Measurements from ENCODE around the gene MCM8. TPM values are rescaled to one million over a fixed set of nuclear protein-coding genes. Genes with fewer than 3 reads are reported as not detected.

MCM8 gene
- total RNA-seq, 1 donor from 2014 or later: 35.2 TPM

DNA sequence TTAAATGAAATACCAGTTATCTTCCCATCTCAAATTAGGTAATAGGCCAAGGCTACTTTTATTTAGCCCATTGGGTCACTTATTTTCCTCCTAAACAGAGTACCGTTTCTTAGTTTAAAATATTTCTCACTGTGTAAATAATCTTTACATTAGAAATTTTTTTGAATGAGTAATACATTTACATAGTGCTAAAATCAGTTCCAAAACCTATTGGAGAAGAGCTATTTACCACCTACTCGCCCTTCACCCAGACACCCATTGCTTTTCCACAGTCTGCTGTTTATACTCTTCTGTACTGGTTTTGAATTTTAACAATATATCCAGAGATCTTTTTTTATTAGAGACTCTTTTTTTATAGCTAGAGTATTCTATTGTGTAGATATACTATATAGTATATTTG lies 36.9 kb downstream of the MCM8 start:
- Mint-ChIP-seq H3K4me1 (ENCODE audit: low read depth) (peaks cover 17% of the 10 kb centered on the region), H3K27ac (no peak overlapping the region), H3K4me3 (ENCODE audit: low read depth) (no peak overlapping the region), H3K9me3 (no peaks in the 10 kb centered on the region), H3K36me3 (ENCODE audit: low read depth) (peaks cover 59% of the 10 kb centered on the region), H3K27me3 (ENCODE audit: low read depth) (no peaks in the 10 kb centered on the region)
- DNase-seq (ENCODE audit: low spot score): no peak
- intact Hi-C loops (cut with micrococcal nuclease): no loop called here

DNA sequence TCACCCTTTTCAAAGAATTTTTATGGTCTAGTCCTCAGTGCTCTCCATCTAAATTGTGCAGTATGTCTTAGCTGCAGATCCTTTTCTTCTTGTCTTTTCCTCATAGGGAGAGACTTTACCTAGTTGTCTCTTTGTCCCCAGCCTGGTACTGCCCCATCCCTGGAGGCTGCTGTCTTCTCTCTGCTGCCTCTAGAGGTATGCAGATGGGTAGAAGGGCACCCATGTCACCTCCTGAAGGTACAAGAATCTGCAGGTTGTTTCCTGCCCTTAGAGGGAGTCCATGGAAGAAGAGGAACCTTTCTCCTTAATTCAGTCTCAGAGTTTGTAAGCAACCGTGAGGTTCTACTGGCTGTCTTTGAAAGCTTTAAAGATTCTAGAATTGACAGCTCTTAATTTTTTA lies 39.1 kb downstream of the MCM8 start:
- Mint-ChIP-seq H3K36me3 (ENCODE audit: low read depth) (peaks cover 50% of the 10 kb centered on the region), H3K4me1 (ENCODE audit: low read depth) (peaks cover 17% of the 10 kb centered on the region), H3K27me3 (ENCODE audit: low read depth) (no peaks in the 10 kb centered on the region), H3K4me3 (ENCODE audit: low read depth) (no peak overlapping the region), H3K27ac (no peak overlapping the region), H3K9me3 (no peaks in the 10 kb centered on the region)
- intact Hi-C loops (cut with micrococcal nuclease): no loop called here
- DNase-seq (ENCODE audit: low spot score): no peak

DNA sequence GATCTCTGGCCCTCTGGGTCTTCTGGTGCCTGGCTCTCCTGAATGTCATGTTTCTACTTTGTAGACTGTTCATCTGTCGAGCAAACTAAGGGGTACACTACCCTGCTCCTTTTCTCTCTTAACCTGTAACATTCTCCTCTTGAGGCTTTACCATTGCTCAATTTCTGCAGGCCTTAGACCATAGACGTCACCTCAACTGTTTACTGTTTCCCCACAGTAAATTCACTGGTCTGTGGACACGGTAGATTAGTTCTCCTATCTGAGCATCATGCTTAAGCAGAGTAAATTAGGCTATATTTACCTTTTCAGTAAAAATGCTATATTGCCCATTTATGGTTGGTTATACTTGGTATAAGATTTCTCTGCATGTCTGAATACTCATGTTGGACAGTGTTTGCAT lies 40.5 kb downstream of the MCM8 start:
- no peak overlapping the region for H3K4me3 Mint-ChIP-seq (ENCODE audit: low read depth)
- no peaks in the 10 kb centered on the region for H3K27me3 Mint-ChIP-seq (ENCODE audit: low read depth)
- no peaks in the 10 kb centered on the region for H3K9me3 Mint-ChIP-seq
- H3K27ac Mint-ChIP-seq: no peak overlapping the region
- intact Hi-C loops (cut with micrococcal nuclease): no loop called here
- H3K36me3 Mint-ChIP-seq (ENCODE audit: low read depth): peaks cover 52% of the 10 kb centered on the region
- DNase-seq (ENCODE audit: low spot score): no peak
- H3K4me1 Mint-ChIP-seq (ENCODE audit: low read depth): peaks cover 20% of the 10 kb centered on the region

DNA sequence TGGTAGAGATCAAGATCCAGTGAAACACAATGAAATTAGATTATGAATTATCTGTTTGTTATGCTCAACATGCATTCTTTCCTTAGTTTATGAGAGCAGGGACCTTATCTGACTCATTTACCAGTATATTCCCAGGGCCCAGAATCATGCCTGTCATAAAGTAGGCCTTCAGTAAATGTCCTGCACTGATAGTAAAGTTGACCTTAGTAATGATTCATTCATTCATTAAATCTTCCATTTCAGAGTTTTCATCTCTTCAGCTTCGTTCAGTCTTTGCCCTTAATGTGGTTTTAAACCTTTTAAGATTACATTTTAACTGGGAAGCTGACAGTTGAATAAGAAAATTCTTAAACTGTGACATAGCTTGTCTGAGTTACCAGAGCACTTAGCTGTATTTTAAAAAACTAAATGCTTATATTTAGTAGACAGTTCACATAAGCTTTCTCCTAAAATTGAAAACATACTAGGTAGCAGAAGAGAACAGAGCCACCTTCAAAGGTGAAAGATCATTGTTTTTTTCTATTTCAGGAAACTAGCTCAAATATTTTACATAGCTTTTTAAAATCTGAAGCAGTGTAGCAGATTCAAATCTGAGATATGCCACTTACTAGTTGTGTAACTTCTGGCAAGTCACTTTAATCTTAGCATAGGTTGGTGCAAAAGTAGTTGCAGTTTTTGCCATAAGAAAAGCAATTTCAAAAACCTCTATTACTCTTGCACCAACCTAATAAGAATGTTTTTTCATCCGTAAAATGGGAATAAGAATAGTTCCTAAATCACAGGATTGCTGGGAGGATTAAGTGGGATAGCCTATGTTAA lies 41.4 kb downstream of the MCM8 start:
- Mint-ChIP-seq H3K9me3 (no peaks in the 10 kb centered on the region), H3K36me3 (ENCODE audit: low read depth) (peaks cover 52% of the 10 kb centered on the region), H3K4me1 (ENCODE audit: low read depth) (peaks cover 23% of the 10 kb centered on the region), H3K27ac (no peak overlapping the region), H3K4me3 (ENCODE audit: low read depth) (no peak overlapping the region), H3K27me3 (ENCODE audit: low read depth) (no peaks in the 10 kb centered on the region)
- DNase-seq (ENCODE audit: low spot score): no peak
- intact Hi-C loops (cut with micrococcal nuclease): no loop called here

DNA sequence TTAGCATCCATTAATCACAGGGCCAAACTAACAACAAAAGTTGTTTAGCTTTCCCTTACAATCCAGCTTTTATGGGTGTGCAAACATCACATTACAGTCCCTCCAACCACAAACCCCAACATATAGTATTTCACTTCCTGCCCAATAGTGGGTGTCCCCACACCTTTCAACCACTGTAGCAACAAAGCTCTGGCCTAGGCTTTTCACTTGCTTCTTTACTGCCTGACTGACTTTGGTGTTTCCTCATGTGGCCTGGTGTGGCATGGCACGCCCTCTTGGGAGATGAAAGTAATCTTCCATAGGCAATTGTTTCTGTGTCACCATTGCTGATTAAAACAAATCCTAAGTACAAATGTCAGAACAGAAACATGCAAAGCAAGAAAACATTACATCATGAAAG lies 46.3 kb downstream of the MCM8 start:
- no peak overlapping the region for H3K4me3 Mint-ChIP-seq (ENCODE audit: low read depth)
- H3K27ac Mint-ChIP-seq: peak overlapping the region; percentile 60
- H3K9me3 Mint-ChIP-seq: no peaks in the 10 kb centered on the region
- no peaks in the 10 kb centered on the region for H3K27me3 Mint-ChIP-seq (ENCODE audit: low read depth)
- H3K36me3 Mint-ChIP-seq (ENCODE audit: low read depth): peaks cover 43% of the 10 kb centered on the region
- intact Hi-C loops (cut with micrococcal nuclease): loop anchor here (2.0 kb wide), 1 partner anchor 46 kb away; the partner anchor contains the start of genes MCM8 and TRMT6
- peak; percentile 62 for DNase-seq (ENCODE audit: low spot score)
- H3K4me1 Mint-ChIP-seq (ENCODE audit: low read depth): peaks cover 21% of the 10 kb centered on the region

DNA sequence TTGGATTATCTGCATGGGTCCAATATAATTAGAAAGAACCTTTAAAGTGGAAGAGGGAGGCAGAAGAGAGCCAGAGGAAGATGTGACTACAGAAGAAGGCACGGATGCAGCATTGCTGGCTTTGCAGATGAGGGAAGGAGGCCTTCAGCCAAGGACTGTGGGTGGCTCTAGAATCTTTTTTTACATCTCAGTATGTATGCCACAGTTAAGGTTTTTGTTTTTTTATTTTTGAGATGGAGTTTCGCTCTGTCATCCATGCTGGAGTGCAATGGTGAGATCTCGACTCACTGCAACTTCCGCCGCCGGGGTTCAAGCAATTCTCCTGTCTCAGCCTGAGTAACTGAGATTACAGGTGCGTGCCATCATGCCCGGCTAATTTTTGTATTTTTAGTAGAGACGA lies 49.3 kb downstream of the MCM8 start:
- Mint-ChIP-seq H3K4me1 (ENCODE audit: low read depth) (peaks cover 24% of the 10 kb centered on the region), H3K9me3 (no peaks in the 10 kb centered on the region), H3K27me3 (ENCODE audit: low read depth) (no peaks in the 10 kb centered on the region), H3K36me3 (ENCODE audit: low read depth) (peaks cover 35% of the 10 kb centered on the region), H3K4me3 (ENCODE audit: low read depth) (no peak overlapping the region), H3K27ac (no peak overlapping the region)
- DNase-seq (ENCODE audit: low spot score): no peak
- intact Hi-C loops (cut with micrococcal nuclease): no loop called here

DNA sequence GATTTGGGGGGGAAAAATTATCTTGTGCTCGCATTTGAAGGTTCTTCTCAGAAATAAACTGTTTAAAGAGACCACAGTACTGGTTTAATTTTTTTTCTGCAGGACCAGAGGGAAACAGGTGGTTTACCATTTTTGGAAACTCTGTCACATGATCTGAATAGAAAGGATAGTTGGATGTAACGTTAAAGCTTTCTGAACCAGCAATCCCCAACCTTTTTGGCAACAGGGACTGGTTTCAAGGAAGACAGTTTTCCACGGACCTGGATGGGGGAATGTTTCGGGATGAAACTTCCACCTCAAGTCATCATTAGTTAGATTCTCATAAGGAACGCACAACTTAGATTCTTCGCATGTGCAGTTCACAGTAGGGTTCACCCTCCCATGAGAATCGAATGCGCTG lies 50.4 kb downstream of the MCM8 start:
- no peak overlapping the region for H3K4me3 Mint-ChIP-seq (ENCODE audit: low read depth)
- H3K4me1 Mint-ChIP-seq (ENCODE audit: low read depth): peaks cover 22% of the 10 kb centered on the region
- H3K36me3 Mint-ChIP-seq (ENCODE audit: low read depth): peaks cover 24% of the 10 kb centered on the region
- no peaks in the 10 kb centered on the region for H3K27me3 Mint-ChIP-seq (ENCODE audit: low read depth)
- no peak overlapping the region for H3K27ac Mint-ChIP-seq
- no peaks in the 10 kb centered on the region for H3K9me3 Mint-ChIP-seq
- no peak for DNase-seq (ENCODE audit: low spot score)
- intact Hi-C loops (cut with micrococcal nuclease): no loop called here

DNA sequence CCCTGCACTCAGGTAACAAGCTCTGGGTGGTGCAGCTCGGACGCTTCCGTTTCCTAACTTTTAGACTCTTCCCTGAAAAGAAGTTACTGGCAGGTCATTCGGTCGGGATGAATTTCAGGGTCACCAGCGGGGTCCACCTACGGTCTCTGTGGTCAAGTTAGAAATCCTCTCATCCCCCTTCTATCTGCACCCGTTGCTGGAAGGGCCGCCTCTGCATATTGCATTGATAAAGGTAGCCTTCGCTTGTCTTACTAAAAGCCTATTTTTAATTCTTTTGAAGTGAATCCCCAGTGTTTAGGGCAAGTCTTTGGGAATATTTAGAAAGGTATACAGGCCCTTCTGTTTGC lies 56.1 kb downstream of the MCM8 start:
- H3K36me3 Mint-ChIP-seq (ENCODE audit: low read depth): peaks cover 27% of the 10 kb centered on the region
- DNase-seq (ENCODE audit: low spot score): no peak
- peaks cover 19% of the 10 kb centered on the region for H3K4me1 Mint-ChIP-seq (ENCODE audit: low read depth)
- H3K9me3 Mint-ChIP-seq: no peaks in the 10 kb centered on the region
- peak overlapping the region; percentile 84 for H3K27ac Mint-ChIP-seq
- intact Hi-C loops (cut with micrococcal nuclease): no loop called here
- H3K27me3 Mint-ChIP-seq (ENCODE audit: low read depth): no peaks in the 10 kb centered on the region
- H3K4me3 Mint-ChIP-seq (ENCODE audit: low read depth): peak overlapping the region; percentile 95

DNA sequence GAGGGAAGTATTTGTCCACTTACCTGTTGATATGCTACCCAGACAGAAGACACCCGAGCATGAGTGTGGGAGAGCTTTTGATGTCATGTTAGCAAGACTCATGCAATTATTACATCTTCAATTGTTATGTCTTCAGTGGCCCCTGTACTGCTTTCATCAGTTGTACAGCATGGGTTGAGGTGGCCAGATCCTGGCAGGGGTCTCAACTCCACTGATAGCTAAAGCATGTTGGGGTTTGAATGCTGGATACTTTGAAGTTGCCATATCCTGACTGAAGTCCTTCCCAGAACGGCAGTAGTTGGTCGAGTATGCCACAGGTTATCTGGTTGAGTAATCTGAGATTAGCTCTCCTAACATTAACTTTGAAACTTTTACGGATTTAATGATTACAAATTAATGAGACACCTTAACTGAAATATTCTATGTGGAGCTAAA lies 56.7 kb downstream of the MCM8 start:
- no peak for DNase-seq (ENCODE audit: low spot score)
- H3K27ac Mint-ChIP-seq: peak overlapping the region; percentile 84
- H3K9me3 Mint-ChIP-seq: no peaks in the 10 kb centered on the region
- no peaks in the 10 kb centered on the region for H3K27me3 Mint-ChIP-seq (ENCODE audit: low read depth)
- peaks cover 31% of the 10 kb centered on the region for H3K36me3 Mint-ChIP-seq (ENCODE audit: low read depth)
- H3K4me3 Mint-ChIP-seq (ENCODE audit: low read depth): peak overlapping the region; percentile 95
- H3K4me1 Mint-ChIP-seq (ENCODE audit: low read depth): peaks cover 19% of the 10 kb centered on the region
- intact Hi-C loops (cut with micrococcal nuclease): no loop called here

DNA sequence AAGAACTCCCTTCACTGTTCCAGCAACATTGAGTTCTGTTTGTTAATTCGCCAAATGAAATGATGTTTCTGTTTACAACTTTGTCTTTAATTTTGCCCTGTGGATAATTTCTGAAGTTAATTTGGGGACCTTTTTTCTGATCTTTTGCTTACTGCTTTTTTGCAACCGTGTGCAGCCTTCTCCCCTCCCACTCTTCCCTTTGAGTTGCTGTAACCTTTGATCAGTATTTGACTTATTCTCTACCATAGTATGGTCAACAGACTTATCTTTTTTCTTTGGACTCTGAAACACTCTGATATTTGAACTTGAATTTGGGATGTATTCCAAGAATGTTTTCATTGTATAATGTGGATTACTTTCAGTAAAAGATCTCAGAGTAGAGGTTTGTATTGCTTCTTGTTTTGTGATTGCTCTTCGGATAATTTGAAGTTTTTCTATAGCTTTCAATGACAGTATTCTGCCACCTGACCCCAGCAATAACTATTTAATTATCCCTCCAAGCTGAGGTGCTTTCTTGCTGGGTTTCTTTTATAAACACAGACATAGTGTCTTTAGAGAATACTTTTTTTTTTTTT lies 57.2 kb downstream of the MCM8 start:
- H3K4me1 Mint-ChIP-seq (ENCODE audit: low read depth): peaks cover 19% of the 10 kb centered on the region
- H3K27ac Mint-ChIP-seq: peak overlapping the region; percentile 65
- H3K27me3 Mint-ChIP-seq (ENCODE audit: low read depth): no peaks in the 10 kb centered on the region
- H3K36me3 Mint-ChIP-seq (ENCODE audit: low read depth): peaks cover 36% of the 10 kb centered on the region
- peak overlapping the region; percentile 95 for H3K4me3 Mint-ChIP-seq (ENCODE audit: low read depth)
- intact Hi-C loops (cut with micrococcal nuclease): no loop called here
- H3K9me3 Mint-ChIP-seq: no peaks in the 10 kb centered on the region
- no peak for DNase-seq (ENCODE audit: low spot score)

DNA sequence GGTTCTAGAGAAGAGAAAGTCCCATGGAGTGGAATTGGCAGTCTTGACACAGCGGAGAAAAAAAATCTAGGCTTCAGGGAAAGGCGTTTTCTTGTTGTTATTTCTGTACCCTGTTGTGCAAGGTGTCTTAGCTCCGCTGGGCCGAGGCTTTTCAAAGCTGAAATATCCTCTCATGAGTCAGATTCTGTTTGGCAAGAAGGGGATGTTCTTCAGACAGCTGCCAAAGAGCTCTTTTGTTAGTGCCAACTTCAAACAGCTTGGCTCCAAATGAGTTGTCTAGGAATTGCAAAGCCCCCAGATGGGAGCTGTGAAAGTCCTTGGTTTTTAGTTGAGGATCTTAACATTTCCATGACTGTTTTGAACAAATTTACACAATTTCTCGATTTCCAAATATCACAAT lies 57.8 kb downstream of the MCM8 start:
- peak overlapping the region; percentile 95 for H3K4me3 Mint-ChIP-seq (ENCODE audit: low read depth)

DNA sequence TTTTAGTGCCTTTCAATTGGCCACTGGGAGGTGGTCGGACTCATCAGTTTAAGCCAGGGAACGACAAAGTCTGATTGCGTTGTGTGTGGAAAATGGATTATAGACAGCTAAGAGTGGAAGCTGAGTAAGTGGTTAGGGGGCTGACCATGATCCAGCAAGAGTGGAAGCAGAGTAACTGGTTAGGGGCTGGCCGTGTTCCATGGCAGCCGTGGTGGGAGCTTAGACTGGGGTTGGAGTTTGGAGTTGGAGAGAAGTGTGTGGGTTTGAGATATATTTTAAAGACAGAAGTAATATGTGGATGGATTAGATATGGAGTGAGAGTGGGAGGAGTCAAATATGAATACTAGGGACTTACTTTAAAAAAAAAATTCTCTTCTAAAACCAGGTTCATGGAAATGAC lies 61.7 kb downstream of the MCM8 start:
- H3K36me3 Mint-ChIP-seq (ENCODE audit: low read depth): peaks cover 71% of the 10 kb centered on the region
- no peak for DNase-seq (ENCODE audit: low spot score)
- no peaks in the 10 kb centered on the region for H3K27me3 Mint-ChIP-seq (ENCODE audit: low read depth)
- H3K27ac Mint-ChIP-seq: peak overlapping the region; percentile 14
- no peak overlapping the region for H3K4me3 Mint-ChIP-seq (ENCODE audit: low read depth)
- intact Hi-C loops (cut with micrococcal nuclease): no loop called here
- peaks cover 17% of the 10 kb centered on the region for H3K4me1 Mint-ChIP-seq (ENCODE audit: low read depth)
- H3K9me3 Mint-ChIP-seq: no peaks in the 10 kb centered on the region

More for the DNA sequence above, 57.8 kb downstream of the MCM8 start:
- no peak overlapping the region for H3K27ac Mint-ChIP-seq
- intact Hi-C loops (cut with micrococcal nuclease): no loop called here
- peaks cover 19% of the 10 kb centered on the region for H3K4me1 Mint-ChIP-seq (ENCODE audit: low read depth)
- DNase-seq (ENCODE audit: low spot score): no peak
- H3K27me3 Mint-ChIP-seq (ENCODE audit: low read depth): no peaks in the 10 kb centered on the region
- H3K9me3 Mint-ChIP-seq: no peaks in the 10 kb centered on the region
- H3K36me3 Mint-ChIP-seq (ENCODE audit: low read depth): peaks cover 41% of the 10 kb centered on the region

DNA sequence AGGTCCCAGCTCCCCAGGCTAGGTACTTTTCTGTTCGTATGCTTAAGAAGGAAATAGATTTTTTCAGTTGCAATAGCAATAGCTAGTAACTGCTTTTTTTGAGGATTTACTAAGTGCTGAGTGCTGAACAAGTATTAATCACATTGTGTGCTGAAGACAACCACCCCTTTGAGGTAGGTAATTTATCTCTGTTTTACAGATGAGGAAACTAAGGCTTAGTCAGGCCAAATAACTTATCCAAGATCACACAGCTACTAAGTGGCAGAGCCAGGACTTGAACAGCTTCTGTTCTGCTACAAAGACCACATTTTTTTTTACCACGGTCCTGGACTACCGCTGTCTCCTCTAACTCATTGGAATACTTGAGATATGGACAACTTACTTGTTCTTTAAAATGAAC lies 63.6 kb downstream of the MCM8 start:
- Mint-ChIP-seq H3K4me3 (ENCODE audit: low read depth) (no peak overlapping the region), H3K4me1 (ENCODE audit: low read depth) (peaks cover 9% of the 10 kb centered on the region), H3K27ac (peak overlapping the region; percentile 40), H3K9me3 (no peaks in the 10 kb centered on the region), H3K36me3 (ENCODE audit: low read depth) (peaks cover 79% of the 10 kb centered on the region), H3K27me3 (ENCODE audit: low read depth) (no peaks in the 10 kb centered on the region)
- intact Hi-C loops (cut with micrococcal nuclease): no loop called here
- DNase-seq (ENCODE audit: low spot score): no peak
